CD4-positive, alpha-beta T cell treated with Interleukin-10 for 1 hour (primary cell): ENCODE measurements around the gene OSBP2.
A peak's percentile ranks its signal among the peaks of the same experiment; 100 is the strongest.

Experiments used
- DNase-seq: peaks from one replicate; pipeline ENCODE4 v3.0.0-alpha.2; 2020

OSBP2 gene

GRCh38 chr22:30947173-30947815 is 252.6 kb downstream of the OSBP2 start:
- DNase-seq, result no peak

- peak; percentile 46 for DNase-seq
Observed at GRCh38 chr22:30947816-30948454, 253.3 kb downstream of the OSBP2 start.

GRCh38 chr22:30948930-30949342 is 254.3 kb downstream of the OSBP2 start:
- DNase-seq, result no peak

- no peak for DNase-seq
Observed at GRCh38 chr22:30949934-30950660, 255.4 kb downstream of the OSBP2 start.

GRCh38 chr22:30953206-30953605 is 258.5 kb downstream of the OSBP2 start:
- DNase-seq, result no peak

- DNase-seq, result no peak
Observed at GRCh38 chr22:30955153-30955552, 260.5 kb downstream of the OSBP2 start.
